Hepatocyte (in vitro differentiated cells): Measurements from ENCODE around the gene FLOT2. TPM values are rescaled to one million over a fixed set of nuclear protein-coding genes. Genes with fewer than 3 reads are reported as not detected.

Source experiments
- DNase-seq: peaks from one replicate; pipeline ENCODE4 v3.0.0-alpha.2; 2016; ENCODE audit warnings: low spot score
- H2AFZ ChIP-seq: fragments of 200-600 bp; sonication (generic); 2 replicates; pipeline ENCODE4 v1.6.0; 2016; ENCODE audit warnings: antibody characterized with exemption, mild to moderate bottlenecking
- H3K27ac ChIP-seq: fragments of 200-600 bp; sonication (generic); 2 replicates; pipeline ENCODE4 v1.5.1; 2016; ENCODE audit warnings: mild to moderate bottlenecking
- H3K27me3 ChIP-seq: fragments of 200-600 bp; sonication (generic); 2 replicates; pipeline ENCODE4 v1.6.1; 2016
- H3K36me3 ChIP-seq: fragments of 200-600 bp; sonication (generic); replicated peaks from 2 replicates; pipeline ENCODE4 v1.5.1; 2016; ENCODE audit warnings: low read depth; ENCODE audit not compliant: insufficient read depth
- H3K4me1 ChIP-seq: fragments of 200-600 bp; sonication (generic); 2 replicates; pipeline ENCODE4 v1.5.1; 2016; ENCODE audit warnings: mild to moderate bottlenecking, moderate library complexity; ENCODE audit not compliant: insufficient read depth
- H3K4me2 ChIP-seq: fragments of 200-600 bp; sonication (generic); 2 replicates; pipeline ENCODE4 v1.6.0; 2016
- H3K4me3 ChIP-seq: fragments of 200-600 bp; sonication (generic); 2 replicates; pipeline ENCODE4 v1.5.1; 2016; ENCODE audit warnings: mild to moderate bottlenecking
- H3K79me2 ChIP-seq: fragments of 200-600 bp; sonication (generic); 2 replicates; pipeline ENCODE4 v1.6.0; 2017; ENCODE audit warnings: mild to moderate bottlenecking
- H3K9me2 ChIP-seq: fragments of 200-600 bp; sonication (generic); replicated peaks from 2 replicates; pipeline ENCODE4 v1.6.0; 2017; ENCODE audit warnings: mild to moderate bottlenecking; ENCODE audit not compliant: insufficient read depth
- H3K9me3 ChIP-seq: fragments of 200-600 bp; sonication (generic); 2 replicates; pipeline ENCODE4 v1.5.1; 2016; ENCODE audit warnings: low read depth, mild to moderate bottlenecking
- H4K20me1 ChIP-seq: fragments of 200-600 bp; sonication (generic); 2 replicates; pipeline ENCODE4 v1.6.0; 2016; ENCODE audit warnings: mild to moderate bottlenecking; ENCODE audit not compliant: insufficient read depth, poor library complexity, severe bottlenecking
- EZH2 ChIP-seq: fragments of 200-600 bp; sonication (generic); IDR thresholded peaks from 2 replicates; pipeline ENCODE4 v1.6.1; 2016; ENCODE audit warnings: antibody characterized with exemption, mild to moderate bottlenecking, borderline replicate concordance
- EZH2phosphoT487 ChIP-seq: fragments of 200-600 bp; sonication (generic); IDR thresholded peaks from one replicate; pipeline ENCODE4 v1.6.1; 2018; ENCODE audit warnings: antibody characterized with exemption, mild to moderate bottlenecking, low read depth, moderate library complexity; ENCODE audit not compliant: unreplicated experiment, severe bottlenecking
- WGBS: methylation state at CpG from one replicate; pipeline ENCODE4 v1.1.6; 2016; ENCODE audit warnings: low lambda C conversion rate; ENCODE audit errors: missing lambda C conversion rate; 5-methylcytosine and 5-hydroxymethylcytosine counted together
- polyA plus RNA-seq: library from polyadenylated mRNA; unstranded; fragments of >200 nt; fragmentation: Nextera tagmentation; extraction: Ambion mirVana; gene quantifications from 2 replicates; pipeline ENCODE4 v1.2.1, GENCODE V29; 2016
- total RNA-seq: library from RNA; depleted of rRNA; stranded (reverse); fragments of >200 nt; gene quantifications from 2 replicates; pipeline ENCODE4 v1.2.3, GENCODE V29; 2014
- TF ChIP-seq, protein P1 (sequence below): fragments of 200-600 bp; sonication (generic); IDR thresholded peaks from 2 replicates; pipeline ENCODE4 v1.5.1; 2016; ENCODE audit warnings: antibody characterized with exemption, mild to moderate bottlenecking; ENCODE audit not compliant: poor library complexity

FLOT2 gene
- total and polyA plus RNA-seq, 2 experiments from 2014 or later = 42.0 to 64.0 TPM

- DNase-seq = no peak
- Histone ChIP-seq H3K27ac (no peak overlapping the region), H3K9me3 (no peaks in the 10 kb centered on the region), H2AFZ (no peak overlapping the region), H3K4me1 (no peaks in the 10 kb centered on the region), H3K79me2 (no peaks in the 10 kb centered on the region), H3K4me3 (no peak overlapping the region), H3K4me2 (no peak overlapping the region), H3K27me3 (no peaks in the 10 kb centered on the region), H3K36me3 (no peaks in the 10 kb centered on the region), H4K20me1 (no peaks in the 10 kb centered on the region), H3K9me2 (no peaks in the 10 kb centered on the region)
- WGBS = 94% methylated on average over 18 of the region's 18 CpGs
- TF ChIP-seq, protein P1, sequence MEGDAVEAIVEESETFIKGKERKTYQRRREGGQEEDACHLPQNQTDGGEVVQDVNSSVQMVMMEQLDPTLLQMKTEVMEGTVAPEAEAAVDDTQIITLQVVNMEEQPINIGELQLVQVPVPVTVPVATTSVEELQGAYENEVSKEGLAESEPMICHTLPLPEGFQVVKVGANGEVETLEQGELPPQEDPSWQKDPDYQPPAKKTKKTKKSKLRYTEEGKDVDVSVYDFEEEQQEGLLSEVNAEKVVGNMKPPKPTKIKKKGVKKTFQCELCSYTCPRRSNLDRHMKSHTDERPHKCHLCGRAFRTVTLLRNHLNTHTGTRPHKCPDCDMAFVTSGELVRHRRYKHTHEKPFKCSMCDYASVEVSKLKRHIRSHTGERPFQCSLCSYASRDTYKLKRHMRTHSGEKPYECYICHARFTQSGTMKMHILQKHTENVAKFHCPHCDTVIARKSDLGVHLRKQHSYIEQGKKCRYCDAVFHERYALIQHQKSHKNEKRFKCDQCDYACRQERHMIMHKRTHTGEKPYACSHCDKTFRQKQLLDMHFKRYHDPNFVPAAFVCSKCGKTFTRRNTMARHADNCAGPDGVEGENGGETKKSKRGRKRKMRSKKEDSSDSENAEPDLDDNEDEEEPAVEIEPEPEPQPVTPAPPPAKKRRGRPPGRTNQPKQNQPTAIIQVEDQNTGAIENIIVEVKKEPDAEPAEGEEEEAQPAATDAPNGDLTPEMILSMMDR = no peak
- TF ChIP-seq EZH2phosphoT487 = no peak
- TF ChIP-seq EZH2 = no peak
Measured at GRCh38 chr17:28882154-28882895, 15.2 kb downstream of the FLOT2 start.

DNA sequence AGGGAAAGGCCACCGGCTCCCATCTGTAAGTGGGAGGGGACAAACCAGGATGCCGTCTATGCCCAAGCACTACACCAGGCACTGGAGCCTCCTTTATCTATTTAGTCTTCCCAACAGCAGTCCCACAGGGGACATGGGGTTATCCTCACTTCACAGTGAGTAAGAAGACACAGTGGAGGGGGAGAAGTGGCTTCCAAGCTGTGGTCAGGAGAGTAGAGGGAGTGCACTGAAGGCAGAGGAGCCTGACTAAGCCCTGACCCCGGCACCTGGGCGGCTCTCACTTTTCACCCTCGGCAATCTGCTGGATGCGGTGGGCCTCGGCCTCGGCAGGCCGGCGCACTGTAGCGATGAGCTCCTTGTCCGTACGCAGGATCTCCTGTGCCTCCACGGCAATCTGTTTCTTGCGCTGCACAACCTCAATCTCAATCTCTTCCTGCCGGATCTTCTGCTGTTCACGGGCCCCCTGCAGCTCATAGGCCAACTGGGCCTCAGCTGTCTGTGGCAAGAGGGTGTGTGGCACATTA lies 15.9 kb downstream of the FLOT2 start:
- H3K9me3 ChIP-seq = no peaks in the 10 kb centered on the region
- no peaks in the 10 kb centered on the region for H3K27me3 ChIP-seq
- DNase-seq = no peak
- no peaks in the 10 kb centered on the region for H3K36me3 ChIP-seq
- no peak for TF ChIP-seq EZH2
- no peak for TF ChIP-seq EZH2phosphoT487
- TF ChIP-seq, protein P1 = no peak
- H3K9me2 ChIP-seq = no peaks in the 10 kb centered on the region
- H3K4me3 ChIP-seq = no peak overlapping the region
- no peaks in the 10 kb centered on the region for H3K4me1 ChIP-seq
- no peak overlapping the region for H3K4me2 ChIP-seq
- WGBS = 93% methylated on average over 16 of the region's 17 CpGs
- no peak overlapping the region for H3K27ac ChIP-seq
- H3K79me2 ChIP-seq = no peaks in the 10 kb centered on the region
- H4K20me1 ChIP-seq = no peaks in the 10 kb centered on the region
- H2AFZ ChIP-seq = no peak overlapping the region

DNA sequence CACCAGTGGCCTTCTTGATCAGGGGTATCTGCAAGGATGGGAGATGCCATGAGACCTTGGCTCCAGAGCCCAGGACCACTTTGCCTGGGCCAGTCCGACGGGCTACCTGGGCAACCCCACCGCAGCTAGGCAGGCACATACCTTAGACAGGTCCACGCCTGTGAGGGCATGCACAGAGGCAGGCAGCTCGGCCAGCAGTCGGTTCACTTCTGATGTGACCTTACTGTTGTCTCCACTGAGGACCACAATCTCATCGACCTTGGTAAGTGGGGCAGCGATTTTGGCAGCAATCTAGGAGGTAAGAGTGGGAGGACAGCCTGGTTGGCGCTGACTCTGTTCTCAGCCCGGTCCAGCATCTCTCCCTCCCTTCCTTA lies 17.0 kb downstream of the FLOT2 start:
- Histone ChIP-seq H3K4me1 (no peaks in the 10 kb centered on the region), H3K4me3 (no peak overlapping the region)

More for the DNA sequence above, 17.0 kb downstream of the FLOT2 start:
- no peaks in the 10 kb centered on the region for H4K20me1 ChIP-seq
- TF ChIP-seq, protein P1 = no peak
- TF ChIP-seq EZH2 (no peak), EZH2phosphoT487 (no peak)
- no peaks in the 10 kb centered on the region for H3K9me3 ChIP-seq
- H3K79me2 ChIP-seq = no peaks in the 10 kb centered on the region
- H2AFZ ChIP-seq = no peak overlapping the region
- WGBS = 96% methylated on average over 10 of the region's 10 CpGs
- no peak overlapping the region for H3K4me2 ChIP-seq
- H3K27ac ChIP-seq = no peak overlapping the region
- H3K27me3 ChIP-seq = no peaks in the 10 kb centered on the region
- no peaks in the 10 kb centered on the region for H3K9me2 ChIP-seq
- no peaks in the 10 kb centered on the region for H3K36me3 ChIP-seq
- no peak for DNase-seq
